ENCODE data around the gene PRTFDC1.
A peak's percentile ranks its signal among the peaks of the same experiment; 100 is the strongest.

PRTFDC1 gene

GRCh38 chr10:24847112-24848070 lies 105.0 kb downstream of the PRTFDC1 start:
- TF ChIP-seq GATA2 (IDR thresholded peaks at IDR 0.05; ENCODE audit: low read depth, low read length) (no peak), GATA3 (IDR thresholded peaks at IDR 0.05; ENCODE audit: low read depth, low read length) (no peak)

- TF ChIP-seq GATA3 (IDR thresholded peaks at IDR 0.05; ENCODE audit: low read depth, low read length) = no peak
- no peak for TF ChIP-seq GATA2 (IDR thresholded peaks at IDR 0.05; ENCODE audit: low read depth, low read length)
These were observed 107.7 kb downstream of the PRTFDC1 start for GRCh38 chr10:24844742-24845141.

- TF ChIP-seq GATA2 (IDR thresholded peaks at IDR 0.05; ENCODE audit: low read depth, low read length) (no peak), GATA3 (IDR thresholded peaks at IDR 0.05; ENCODE audit: low read depth, low read length) (no peak)
These were observed 109.2 kb downstream of the PRTFDC1 start for GRCh38 chr10:24843256-24843655.

GRCh38 chr10:24842856-24843255 lies 109.5 kb downstream of the PRTFDC1 start:
- TF ChIP-seq GATA3 (IDR thresholded peaks at IDR 0.05; ENCODE audit: low read depth, low read length) (no peak), GATA2 (IDR thresholded peaks at IDR 0.05; ENCODE audit: low read depth, low read length) (no peak)

- TF ChIP-seq GATA2 (IDR thresholded peaks at IDR 0.05; ENCODE audit: low read depth, low read length) (no peak), GATA3 (IDR thresholded peaks at IDR 0.05; ENCODE audit: low read depth, low read length) (no peak)
These were observed 110.9 kb downstream of the PRTFDC1 start for GRCh38 chr10:24841530-24841929.

- TF ChIP-seq GATA2 (IDR thresholded peaks at IDR 0.05; ENCODE audit: low read depth, low read length) (no peak), GATA3 (IDR thresholded peaks at IDR 0.05; ENCODE audit: low read depth, low read length) (no peak)
These were observed 111.6 kb downstream of the PRTFDC1 start for GRCh38 chr10:24840784-24841183.

- TF ChIP-seq GATA3 (IDR thresholded peaks at IDR 0.05; ENCODE audit: low read depth, low read length) = no peak
- TF ChIP-seq GATA2 (IDR thresholded peaks at IDR 0.05; ENCODE audit: low read depth, low read length) = no peak
These were observed 117.5 kb downstream of the PRTFDC1 start for GRCh38 chr10:24834869-24835268.

GRCh38 chr10:24826009-24826408 lies 126.4 kb downstream of the PRTFDC1 start:
- TF ChIP-seq GATA2 (IDR thresholded peaks at IDR 0.05; ENCODE audit: low read depth, low read length) (no peak), GATA3 (IDR thresholded peaks at IDR 0.05; ENCODE audit: low read depth, low read length) (no peak)

- no peak for TF ChIP-seq GATA2 (IDR thresholded peaks at IDR 0.05; ENCODE audit: low read depth, low read length)
- TF ChIP-seq GATA3 (IDR thresholded peaks at IDR 0.05; ENCODE audit: low read depth, low read length) = no peak
These were observed 126.9 kb downstream of the PRTFDC1 start for GRCh38 chr10:24825551-24825950.

- no peak for TF ChIP-seq GATA2 (IDR thresholded peaks at IDR 0.05; ENCODE audit: low read depth, low read length)
- TF ChIP-seq GATA3 (IDR thresholded peaks at IDR 0.05; ENCODE audit: low read depth, low read length) = no peak
These were observed 127.9 kb downstream of the PRTFDC1 start for GRCh38 chr10:24824536-24824935.

GRCh38 chr10:24824124-24824523 lies 128.3 kb downstream of the PRTFDC1 start:
- TF ChIP-seq GATA3 (IDR thresholded peaks at IDR 0.05; ENCODE audit: low read depth, low read length) (no peak), GATA2 (IDR thresholded peaks at IDR 0.05; ENCODE audit: low read depth, low read length) (no peak)

- TF ChIP-seq GATA3 (IDR thresholded peaks at IDR 0.05; ENCODE audit: low read depth, low read length) (no peak), GATA2 (IDR thresholded peaks at IDR 0.05; ENCODE audit: low read depth, low read length) (no peak)
These were observed 129.8 kb downstream of the PRTFDC1 start for GRCh38 chr10:24822590-24822989.

- no peak for TF ChIP-seq GATA3 (IDR thresholded peaks at IDR 0.05; ENCODE audit: low read depth, low read length)
- no peak for TF ChIP-seq GATA2 (IDR thresholded peaks at IDR 0.05; ENCODE audit: low read depth, low read length)
These were observed 130.4 kb downstream of the PRTFDC1 start for GRCh38 chr10:24821986-24822385.

GRCh38 chr10:24816868-24817396 lies 135.5 kb downstream of the PRTFDC1 start:
- TF ChIP-seq GATA2 (IDR thresholded peaks at IDR 0.05; ENCODE audit: low read depth, low read length) (peak; percentile 31; the same call in 1 of the 2 replicates), GATA3 (IDR thresholded peaks at IDR 0.05; ENCODE audit: low read depth, low read length) (no peak)

Data from SH-SY5Y (cell line).